HG02678 (cell line): ENCODE results near the gene TPRA1.
"Not testable (repeated sequence)": the region's sequence is repeated elsewhere in the genome, so short reads cannot be mapped to it uniquely, and the experiment has no call there.

Experiments used
- ATAC-seq: cut with Tn5 transposase; IDR thresholded peaks from one replicate; pipeline ENCODE4 v1.9.1; 2021; ENCODE audit warnings: mild to moderate bottlenecking, moderate library complexity; ENCODE audit not compliant: unreplicated experiment

The TPRA1 gene

GRCh38 chr3:127539366-127540060 lies 51.0 kb downstream of the TPRA1 start:
- ATAC-seq, result no peak

DNA sequence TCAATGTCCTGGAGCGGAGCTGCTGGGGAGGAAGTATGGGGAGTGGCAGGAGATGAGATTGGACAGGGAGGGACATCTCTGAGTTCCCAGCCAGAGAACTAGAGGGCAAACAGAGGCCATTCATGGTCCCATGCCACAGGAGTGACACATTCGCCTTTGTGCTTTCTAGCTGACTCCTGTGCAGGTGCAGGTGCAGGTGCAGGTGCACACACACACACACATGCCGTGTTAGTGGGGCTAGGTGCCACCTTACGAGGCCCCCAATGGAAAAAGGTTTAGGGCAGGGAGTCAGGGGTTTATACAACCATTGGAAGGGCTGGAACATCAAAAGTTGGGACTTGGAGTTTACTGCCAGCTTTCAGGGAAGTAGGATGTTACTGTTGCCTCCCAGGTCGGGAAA lies 52.0 kb downstream of the TPRA1 start:
- no peak for ATAC-seq

GRCh38 chr3:127536830-127537812 lies 53.4 kb downstream of the TPRA1 start:
- no peak for ATAC-seq

GRCh38 chr3:127535901-127536829 lies 54.4 kb downstream of the TPRA1 start:
- no peak for ATAC-seq

DNA sequence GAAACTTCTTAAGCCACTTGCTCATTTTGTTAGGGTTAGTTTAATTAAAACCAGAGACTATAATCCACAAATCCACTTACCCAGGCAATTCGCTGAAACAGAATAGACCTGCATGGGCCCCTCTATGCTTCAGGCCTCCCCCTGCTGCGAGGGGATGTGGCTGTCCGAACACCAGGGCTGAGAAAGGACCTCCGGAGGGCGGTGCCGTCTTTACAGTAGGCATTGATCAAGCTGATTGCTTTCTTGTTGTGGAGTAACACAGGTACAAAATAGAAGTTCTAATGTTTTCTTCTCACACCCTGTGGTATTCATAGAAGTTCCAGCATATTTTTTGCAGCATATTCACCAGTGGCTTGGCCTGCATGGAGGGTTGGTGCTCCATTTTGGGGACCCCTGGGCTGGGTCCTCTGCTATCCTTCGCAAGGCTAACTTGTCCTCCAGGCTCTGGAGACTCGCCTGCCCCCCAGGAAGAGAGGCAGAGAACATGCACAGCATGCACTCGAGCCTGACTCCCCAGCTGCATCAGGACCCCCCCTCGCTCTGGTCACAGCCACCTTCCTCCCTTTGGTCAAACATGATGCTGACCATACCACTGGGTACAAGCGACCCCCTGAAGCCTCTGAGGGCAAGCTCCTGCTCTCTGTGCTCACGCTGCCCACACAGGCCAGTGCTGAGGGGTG lies 55.3 kb downstream of the TPRA1 start:
- ATAC-seq, result no peak

- ATAC-seq, result no peak
These were observed 56.0 kb downstream of the TPRA1 start for GRCh38 chr3:127534564-127534963.

DNA sequence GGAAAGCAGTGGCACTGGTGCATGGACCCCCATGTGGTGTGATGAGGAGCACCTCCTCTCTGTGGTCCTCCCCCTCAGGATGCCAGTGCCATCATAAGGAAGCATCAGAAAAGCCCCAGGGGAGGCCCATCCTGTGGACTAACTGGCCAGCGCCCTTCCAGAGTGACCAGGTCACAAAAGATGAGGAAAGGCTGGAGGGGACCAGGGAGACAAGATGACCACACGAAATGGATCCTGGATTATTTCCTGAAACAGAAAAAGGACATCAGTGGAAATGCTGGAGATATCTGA lies 56.4 kb downstream of the TPRA1 start:
- ATAC-seq, result no peak

DNA sequence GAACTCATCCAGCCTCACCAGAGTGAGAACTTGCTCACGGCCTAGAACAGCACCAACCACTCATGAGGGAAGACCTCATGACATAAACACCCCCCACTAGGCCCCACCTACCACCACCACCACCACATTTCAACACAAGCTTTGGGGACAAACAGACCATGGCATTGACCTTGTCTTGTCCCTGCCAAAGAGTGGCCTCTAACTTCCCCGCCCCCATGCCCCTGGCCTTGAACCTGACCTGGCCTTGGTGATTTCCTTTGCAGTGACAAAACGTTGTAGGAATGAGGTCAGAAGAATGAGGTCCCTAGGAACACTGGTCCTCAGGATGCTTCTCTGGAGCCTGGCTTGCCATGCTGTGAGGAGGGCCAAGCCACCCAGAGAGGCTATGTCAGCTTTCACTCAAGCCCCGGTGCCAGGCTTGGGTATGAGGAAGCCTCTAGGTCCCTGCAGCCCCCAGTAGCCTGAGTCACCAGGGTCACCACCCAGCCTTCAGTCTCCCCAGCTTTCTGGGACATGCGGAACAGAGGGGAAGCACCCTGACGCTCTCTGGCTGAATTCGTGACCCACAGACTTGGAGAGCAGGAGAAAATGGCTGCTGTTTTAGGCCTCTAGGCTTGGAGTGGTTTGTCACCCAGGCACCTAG lies 57.9 kb downstream of the TPRA1 start:
- ATAC-seq, result no peak

GRCh38 chr3:127531821-127532220 lies 58.7 kb downstream of the TPRA1 start:
- ATAC-seq, result no peak

DNA sequence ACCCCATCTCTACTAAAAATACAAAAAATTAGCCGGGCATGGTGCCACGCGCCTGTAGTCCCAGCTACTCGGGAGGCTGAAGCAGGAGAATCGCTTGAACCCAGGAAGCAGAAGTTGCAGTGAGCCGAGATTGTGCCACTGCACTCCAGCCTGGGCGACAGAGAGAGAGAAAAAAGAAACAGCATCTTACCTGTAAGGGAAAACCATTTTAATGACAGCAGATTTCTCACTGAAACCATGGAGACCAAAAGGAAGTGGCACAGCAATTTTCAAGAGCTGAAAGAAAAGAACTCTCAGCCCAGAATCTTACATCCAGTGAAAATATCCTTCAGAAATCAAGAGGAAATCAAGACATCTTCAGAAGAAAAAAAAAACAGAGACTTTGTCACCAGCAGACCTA lies 59.7 kb downstream of the TPRA1 start:
- ATAC-seq, result not testable (repeated sequence)

DNA sequence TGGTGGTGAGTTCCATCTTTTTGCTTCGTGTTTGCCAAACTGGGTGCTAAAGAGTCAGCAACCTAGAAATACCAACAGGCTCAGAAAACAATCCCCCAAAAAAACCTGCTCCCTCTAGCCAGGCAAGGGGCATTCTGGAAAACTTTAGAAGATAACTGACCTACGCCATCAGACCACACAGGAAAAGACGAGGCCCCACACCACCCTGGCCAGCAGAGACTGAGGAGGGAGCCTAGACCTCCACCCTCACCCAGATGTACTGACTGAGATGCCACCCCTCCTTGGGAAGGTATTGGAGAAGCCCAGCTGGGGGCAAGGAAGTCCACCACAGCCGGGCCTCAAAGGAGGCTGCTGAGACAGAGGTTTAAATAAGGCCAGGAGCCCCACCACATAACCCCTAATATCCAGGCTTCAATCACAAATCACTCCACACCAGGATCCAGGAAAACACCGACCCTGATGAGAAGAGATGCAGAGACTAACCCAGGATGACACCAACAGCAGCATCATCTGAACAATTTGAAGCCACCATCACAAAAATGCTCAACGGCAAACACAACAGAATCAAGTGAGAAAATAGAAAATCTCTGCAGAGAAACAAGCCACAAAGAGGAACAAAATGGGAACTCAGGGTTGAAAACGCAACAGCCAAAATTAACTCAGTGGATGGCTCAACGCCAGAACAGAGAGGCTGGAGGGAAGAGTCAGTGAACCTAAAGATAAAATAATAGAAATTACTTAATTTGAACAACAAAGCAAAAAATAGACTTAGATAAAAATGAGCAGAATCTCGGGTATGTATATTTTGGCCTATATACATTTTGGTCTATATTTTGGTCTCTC lies 61.0 kb downstream of the TPRA1 start:
- ATAC-seq, result no peak

DNA sequence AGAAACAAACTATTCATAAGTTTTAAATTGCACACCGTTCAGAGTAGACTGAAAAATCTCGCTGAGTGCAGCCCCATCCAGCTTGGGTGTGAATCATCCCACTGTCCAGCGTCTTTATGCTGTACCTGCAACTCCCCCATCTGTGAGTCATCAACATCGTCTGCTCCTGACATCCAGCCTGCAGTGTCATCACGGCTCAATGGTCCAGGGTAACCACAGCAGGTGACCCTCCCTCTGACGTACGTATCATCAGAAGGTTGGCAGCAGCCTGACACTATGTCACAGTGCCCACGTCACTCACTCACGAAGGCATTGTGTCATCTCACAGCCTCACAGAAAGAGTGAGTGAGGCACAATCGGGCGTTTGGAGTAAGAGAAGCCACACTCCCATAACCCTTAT lies 65.2 kb downstream of the TPRA1 start:
- no peak for ATAC-seq

- no peak for ATAC-seq
These were observed 66.1 kb downstream of the TPRA1 start for GRCh38 chr3:127524296-127524896.
